MM.1S (cell line): Measurements from ENCODE around the gene LAMC3.

Experiments used
- CTCF ChIP-seq: fragments of 300-600 bp; sonication (generic); IDR thresholded peaks from 2 replicates; pipeline ENCODE4 v1.5.1; 2016; ENCODE audit warnings: antibody characterized with exemption, low read length, mixed read lengths
- EZH2 ChIP-seq: fragments of 300-600 bp; sonication (generic); optimal IDR thresholded peaks from 2 replicates; pipeline ENCODE3; 2017; ENCODE audit warnings: low read depth, mild to moderate bottlenecking, antibody characterized with exemption, low read length, mixed read lengths
- EZH2phosphoT487 ChIP-seq: fragments of 300-600 bp; sonication (generic); IDR thresholded peaks from 2 replicates; pipeline ENCODE4 v1.6.1; 2018; ENCODE audit warnings: antibody characterized with exemption, low read length

- TF ChIP-seq CTCF = no peak
- TF ChIP-seq EZH2 = no peak
- TF ChIP-seq EZH2phosphoT487 = no peak
Observed at GRCh38 chr9:130963337-130963908, 45.6 kb upstream of the LAMC3 start.
